Activated CD8-positive, alpha-beta memory T cell treated with anti-CD3 and anti-CD28 coated beads, Interleukin-2, amount 50 U/mL, for 48 hours (primary cell): ENCODE measurements around the gene MYO5C.

Experiments
- DNase-seq: peaks from one replicate; pipeline ENCODE4 v3.0.0-alpha.2; 2020

MYO5C gene

GRCh38 chr15:52278135-52278534 is 17.5 kb downstream of the MYO5C start:
- no peak for DNase-seq

DNA sequence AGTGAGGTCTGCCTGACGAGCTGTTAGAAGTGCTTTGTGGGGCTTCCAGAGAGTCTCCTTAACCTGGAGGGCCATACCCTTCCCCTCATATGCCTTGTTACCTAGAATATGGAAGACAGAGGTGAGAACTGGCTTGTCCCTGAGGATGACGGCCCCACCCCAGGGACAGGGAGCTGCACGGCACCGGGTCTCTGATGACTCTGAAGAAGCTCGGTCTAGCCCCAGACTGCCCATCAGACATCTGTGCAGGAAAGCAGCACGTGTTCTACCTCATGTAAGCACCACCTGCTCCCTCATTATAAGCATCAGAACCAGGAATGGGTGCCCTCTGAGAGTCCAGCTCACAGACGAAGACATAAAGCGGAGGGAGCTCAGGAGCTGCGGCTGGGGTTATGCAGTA is 18.0 kb downstream of the MYO5C start:
- no peak for DNase-seq

- DNase-seq: no peak
Observed at GRCh38 chr15:52276256-52276770, 19.3 kb downstream of the MYO5C start.

DNA sequence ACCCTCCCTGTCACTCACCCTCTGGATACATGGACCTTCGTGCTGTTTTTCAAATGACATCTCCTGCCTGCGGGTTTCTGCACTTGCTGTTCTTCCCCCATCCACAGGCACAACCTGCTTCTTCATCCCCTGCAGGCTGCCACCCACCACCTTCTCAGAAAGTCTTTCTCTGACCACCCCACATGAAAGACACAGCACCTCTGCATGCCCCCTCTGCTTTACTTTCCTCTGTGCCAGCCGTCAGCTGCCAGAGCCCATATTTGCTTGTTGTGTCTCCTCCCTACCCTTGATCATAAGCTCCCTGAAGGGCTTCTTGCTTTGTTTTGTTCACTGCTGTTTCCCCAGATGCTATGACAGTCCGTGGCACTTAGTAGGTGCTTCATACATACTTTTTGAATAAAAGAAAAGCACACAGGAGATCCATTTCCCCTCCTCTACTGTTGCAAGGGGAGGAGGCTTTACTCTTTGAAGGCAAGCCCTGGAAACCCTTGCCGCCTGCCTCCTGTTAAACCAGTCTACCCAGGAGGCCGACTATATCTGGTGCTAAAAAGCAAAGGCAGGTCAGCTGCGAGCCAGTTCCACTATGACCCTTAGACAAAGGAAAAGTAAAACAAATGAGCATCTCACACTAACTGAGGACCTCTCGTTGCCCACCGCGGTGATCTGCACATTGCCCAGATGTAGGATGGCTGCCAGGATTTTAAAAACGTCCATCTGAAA is 31.9 kb downstream of the MYO5C start:
- DNase-seq: no peak

DNA sequence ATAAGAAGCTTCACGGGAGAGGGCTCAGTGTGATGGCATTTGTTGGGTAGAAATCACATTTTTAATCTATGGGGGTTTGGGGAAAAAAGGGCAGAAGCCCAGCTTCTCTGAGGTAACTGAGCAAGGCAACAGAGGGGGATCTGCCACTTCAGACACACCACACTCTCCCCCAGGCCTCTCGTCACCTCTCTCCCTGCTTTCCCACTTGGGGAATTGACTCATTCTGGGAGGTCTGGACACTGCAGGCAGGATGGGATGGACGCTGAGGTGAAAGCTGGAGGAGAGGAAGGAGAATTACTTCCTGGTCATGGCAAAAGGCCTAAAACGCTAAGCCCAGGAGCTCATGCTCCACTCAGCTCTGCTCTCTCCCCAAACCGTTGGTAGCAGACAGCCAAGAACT is 33.2 kb downstream of the MYO5C start:
- DNase-seq: no peak

DNA sequence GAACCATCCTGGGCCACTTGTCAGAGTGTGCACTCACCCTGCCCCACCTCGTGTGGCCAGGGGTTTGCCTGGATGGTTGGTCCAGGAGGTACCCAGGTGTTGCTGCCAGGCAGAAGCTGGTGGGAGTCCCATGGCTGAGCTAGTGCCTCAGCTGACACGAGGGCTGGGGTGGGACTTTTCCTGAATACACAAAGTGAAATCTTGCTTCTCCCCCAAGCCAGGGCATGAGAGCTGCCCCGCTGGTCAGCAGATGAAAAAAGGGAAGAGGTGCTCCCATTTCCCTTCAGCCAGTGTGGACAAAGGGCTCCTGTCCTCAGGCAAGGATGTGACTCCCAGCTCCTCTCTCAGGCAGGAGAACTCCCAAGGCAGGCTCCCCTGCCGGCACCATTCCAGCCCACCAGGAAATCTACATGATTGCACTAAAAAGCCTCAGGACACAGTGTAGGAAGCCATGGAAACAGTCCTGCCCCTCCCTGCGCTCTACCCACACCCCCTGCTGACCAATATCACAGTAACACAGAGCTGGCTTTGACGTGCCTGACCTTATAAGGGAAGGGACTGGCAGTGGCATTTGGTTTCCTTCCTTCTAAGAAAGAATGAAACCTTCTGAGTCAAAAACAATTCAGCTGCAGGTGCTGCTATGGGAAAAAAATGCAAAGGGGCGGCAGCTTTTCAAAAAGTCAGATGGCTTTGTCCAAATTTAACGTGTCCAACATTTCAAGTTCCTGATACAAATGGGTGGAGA is 33.9 kb downstream of the MYO5C start:
- DNase-seq: peak; percentile 79

DNA sequence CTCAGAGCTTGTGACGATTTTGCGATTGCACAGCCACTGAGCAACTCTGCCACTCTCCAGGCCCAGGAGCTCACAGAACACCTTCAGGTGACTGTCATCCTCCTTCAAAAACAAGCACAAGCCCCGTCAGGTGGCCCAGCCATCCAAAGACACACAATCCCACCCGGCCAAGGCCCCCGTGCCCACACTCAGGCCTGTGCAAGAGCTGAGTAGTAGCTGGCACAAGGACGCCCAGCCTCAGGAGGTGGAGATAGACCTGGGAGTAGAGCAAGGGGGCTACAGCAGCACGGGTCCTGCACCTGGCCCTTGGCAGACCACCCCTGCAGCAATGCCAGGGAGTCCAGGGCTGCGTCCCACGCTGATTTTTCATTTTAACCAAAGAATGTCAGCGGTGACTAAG is 34.6 kb downstream of the MYO5C start:
- no peak for DNase-seq

DNA sequence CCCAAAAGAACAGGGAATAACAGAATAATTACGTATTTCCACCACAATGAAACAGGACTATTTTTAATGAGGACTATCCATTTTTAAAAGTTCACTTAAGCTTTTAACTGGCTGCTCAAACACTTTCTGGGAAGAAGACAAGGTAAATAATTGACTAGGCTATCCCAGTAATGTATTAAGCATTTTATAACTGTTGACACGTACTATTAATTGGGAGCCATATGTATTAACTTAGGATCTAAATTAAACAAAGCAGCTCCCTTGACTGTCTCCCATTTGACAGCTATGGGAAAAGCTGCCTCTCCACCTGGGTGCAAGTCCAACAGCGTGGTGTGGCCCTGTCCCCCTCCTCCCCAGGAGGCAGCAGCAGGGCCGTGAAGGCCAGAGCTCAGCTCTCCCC is 36.1 kb downstream of the MYO5C start:
- no peak for DNase-seq

DNA sequence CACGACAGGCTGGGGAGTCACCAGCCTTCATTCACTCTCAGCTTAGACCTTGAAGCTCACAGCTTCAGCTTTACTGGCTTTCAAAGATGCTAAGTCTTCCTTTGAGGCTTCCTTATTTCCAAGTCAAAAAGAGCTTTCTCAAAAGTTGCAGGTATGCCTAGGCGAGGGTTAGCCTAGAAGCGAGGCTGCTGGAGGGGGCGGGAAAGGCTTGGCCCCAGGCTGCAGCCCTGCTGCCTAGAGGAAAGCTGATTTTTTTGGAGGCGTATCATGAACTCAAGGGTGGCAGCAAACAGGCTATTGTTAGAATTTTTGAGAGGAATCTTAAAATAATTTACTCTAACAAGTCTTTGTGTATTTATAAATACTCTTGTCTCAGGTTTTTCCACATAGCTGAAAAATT is 37.1 kb downstream of the MYO5C start:
- no peak for DNase-seq

- no peak for DNase-seq
Observed at GRCh38 chr15:52257734-52258062, 37.9 kb downstream of the MYO5C start.

DNA sequence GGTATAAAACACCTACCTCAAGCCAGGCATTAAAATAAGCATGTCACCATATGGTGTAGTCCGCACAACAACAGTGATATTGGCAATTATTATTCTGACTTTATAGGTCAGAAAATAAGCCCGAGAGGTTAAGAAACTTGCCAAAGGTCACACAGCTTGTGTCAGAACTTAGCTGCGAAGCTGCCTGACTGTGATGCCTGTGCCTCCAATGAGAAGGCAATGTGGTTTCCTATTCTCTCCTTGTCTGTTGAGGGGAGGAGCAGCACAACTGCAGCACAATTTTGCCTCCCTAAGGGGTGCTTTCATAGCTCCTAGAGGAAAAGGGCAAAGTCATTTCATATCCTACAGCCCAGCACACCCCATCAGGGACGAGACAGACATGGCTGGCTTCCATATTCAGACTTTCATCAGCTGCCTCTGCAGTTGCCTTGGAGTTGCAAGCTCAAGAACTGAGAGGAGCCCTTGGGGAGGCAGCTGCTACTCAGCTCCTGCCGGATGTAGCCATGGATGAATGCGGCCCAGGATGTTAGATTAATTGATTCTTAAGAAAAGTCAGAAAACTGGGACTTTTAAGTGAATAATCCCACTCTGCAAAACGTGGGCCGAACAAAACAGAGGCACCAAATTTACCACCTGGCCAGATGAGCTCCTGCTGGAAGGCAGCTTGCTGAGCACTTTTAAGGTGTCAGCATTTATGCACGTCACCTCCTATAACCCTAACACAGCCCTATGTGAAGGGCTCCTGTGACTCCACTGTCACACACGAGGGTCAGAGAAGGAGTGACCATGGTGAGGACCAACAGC is 38.5 kb downstream of the MYO5C start:
- no peak for DNase-seq

- DNase-seq: peak; percentile 80
Observed at GRCh38 chr15:52256366-52256765, 39.2 kb downstream of the MYO5C start.

DNA sequence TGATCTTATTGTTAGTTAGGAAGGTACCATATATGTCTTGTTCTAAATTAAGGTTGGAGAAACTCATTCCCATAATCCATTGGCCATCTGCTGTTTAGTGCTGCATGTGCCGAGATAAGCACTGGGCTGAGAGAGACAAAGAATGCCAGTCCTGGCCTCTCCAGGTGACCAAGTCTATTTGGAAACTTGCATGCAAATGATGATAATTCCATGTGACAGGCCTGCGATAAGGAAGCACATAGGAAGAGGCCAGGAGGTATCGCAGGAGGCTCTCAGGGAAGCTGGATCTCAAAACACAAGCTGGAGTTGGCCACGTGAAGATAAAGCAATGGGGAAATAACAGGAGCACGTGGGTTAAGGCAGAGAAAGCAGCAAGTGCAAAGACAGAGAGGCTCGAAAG is 39.7 kb downstream of the MYO5C start:
- no peak for DNase-seq

- no peak for DNase-seq
Observed at GRCh38 chr15:52255008-52255407, 40.6 kb downstream of the MYO5C start.

- no peak for DNase-seq
Observed at GRCh38 chr15:52254391-52254790, 41.2 kb downstream of the MYO5C start.

DNA sequence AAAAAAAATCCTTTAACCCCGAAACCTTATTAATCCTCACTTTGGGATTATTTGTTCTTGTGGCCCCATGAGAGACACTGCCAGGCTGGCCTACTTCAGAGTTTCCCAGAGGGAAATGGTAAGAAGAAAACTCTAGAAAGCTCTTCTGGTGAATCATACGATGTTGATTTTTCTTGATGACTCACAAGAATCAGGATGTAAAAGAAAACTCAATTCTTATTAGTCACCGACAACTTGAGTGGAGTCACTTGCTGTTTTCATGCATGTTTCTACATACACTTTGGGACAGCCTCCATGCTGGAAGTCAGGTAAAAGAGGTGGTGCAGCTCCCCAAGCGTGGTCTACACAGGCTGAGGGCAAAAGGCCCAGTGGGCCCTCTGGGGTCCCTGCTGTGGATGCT is 42.8 kb downstream of the MYO5C start:
- DNase-seq: no peak

- no peak for DNase-seq
Observed at GRCh38 chr15:52251144-52251860, 44.3 kb downstream of the MYO5C start.

- no peak for DNase-seq
Observed at GRCh38 chr15:52247461-52247860, 48.1 kb downstream of the MYO5C start.

DNA sequence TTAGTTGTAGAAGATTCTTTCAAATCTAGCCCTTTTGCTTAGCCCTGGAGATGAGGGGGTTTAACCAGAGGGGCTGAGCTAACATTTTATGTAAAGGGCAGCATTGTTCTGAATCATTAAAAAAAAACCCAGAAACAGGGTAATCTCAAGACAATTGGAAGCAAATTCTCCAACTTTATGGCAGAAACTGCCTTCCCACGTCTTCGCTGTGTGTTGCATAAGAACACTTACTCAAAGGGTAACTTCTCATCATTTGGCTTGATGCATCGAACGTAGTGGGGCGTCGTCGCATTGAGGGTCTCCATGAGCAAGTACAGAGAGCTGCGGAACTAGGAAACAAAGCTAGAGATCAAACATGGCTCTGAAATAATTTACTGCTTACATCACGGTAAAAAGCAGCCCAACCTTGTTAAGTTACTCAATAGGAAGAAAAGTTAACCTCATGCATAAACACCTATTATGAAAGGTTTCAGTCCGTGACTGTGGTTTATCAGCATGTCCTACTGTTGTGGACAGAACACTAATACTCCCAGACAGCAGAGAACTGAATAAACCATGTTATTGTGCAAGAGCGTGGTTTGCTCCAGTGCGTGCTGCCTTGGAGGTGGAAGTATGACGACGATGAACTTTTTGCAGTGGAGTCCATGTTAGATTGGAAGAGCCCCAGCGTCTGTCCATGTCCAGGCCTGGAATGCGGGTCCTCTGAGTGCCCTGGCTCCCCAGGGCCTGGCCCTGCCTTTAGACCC is 48.7 kb downstream of the MYO5C start:
- no peak for DNase-seq

GRCh38 chr15:52243697-52244555 is 51.7 kb downstream of the MYO5C start:
- no peak for DNase-seq

DNA sequence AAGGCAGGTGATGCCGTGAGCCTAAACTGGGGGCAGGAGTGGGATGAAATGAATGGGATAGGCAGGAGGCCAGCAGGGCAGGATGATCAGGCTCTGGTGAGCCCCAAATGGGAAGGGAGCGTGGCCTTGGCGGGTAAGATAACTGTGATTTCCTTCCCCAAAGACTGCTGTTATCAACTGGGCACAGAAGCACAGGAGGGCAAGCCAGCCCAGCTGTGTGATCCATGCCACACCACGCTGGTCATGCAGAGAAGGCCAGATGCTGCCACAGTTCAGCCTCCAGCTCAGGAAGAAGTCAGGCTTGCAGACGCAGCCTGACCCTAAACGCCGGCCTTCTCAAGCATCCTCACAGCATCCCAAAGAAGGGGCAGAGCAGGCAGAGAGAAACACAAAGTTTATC is 52.3 kb downstream of the MYO5C start:
- no peak for DNase-seq
